GM18868 (cell line): ENCODE results near the gene MRFAP1.
"Not testable (repeated sequence)": the region's sequence is repeated elsewhere in the genome, so short reads cannot be mapped to it uniquely, and the experiment has no call there.

Source experiments
- ATAC-seq: cut with Tn5 transposase; IDR thresholded peaks from one replicate; pipeline ENCODE4 v1.9.1; 2021; ENCODE audit warnings: mild to moderate bottlenecking, moderate library complexity; ENCODE audit not compliant: unreplicated experiment

The MRFAP1 gene

DNA sequence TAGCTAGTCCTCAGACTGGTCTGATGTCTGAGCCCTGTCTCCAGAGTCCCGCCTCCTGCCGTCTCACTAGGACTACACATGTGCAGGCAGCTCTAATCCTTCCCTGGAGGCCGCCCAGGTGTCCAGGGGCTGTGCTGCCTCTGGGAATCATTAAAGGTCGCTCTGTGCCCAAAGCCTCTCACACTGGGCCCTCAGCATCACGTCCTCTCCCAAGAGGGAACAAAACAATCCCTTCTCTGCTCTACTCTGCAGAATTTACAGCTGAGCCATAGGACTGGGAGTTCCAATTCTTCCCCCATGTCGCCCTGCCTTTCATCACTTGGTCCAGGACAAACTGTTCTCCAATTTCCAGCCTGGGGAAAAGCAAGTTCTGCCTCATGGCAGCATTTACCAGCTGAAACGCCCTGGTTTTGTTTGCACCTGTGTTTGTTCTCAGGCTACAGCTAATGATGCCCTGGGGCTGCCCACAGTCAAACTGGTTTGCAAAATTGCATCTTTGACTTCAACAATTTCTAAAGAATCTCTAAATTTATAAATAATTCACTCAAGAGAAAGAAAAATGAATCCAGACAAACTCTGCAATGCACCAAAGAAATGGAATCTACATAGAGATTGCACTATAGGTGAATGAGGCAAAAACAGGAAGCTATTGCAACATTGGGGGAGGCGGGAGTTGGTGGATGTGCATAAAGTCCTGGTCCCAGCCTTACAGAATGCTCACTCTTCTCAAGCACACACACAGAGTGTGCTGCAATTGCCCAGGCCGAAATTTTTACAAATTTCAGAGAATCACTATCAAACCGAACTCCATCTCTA, 7.2 kb upstream of the MRFAP1 start:
- no peak for ATAC-seq

DNA sequence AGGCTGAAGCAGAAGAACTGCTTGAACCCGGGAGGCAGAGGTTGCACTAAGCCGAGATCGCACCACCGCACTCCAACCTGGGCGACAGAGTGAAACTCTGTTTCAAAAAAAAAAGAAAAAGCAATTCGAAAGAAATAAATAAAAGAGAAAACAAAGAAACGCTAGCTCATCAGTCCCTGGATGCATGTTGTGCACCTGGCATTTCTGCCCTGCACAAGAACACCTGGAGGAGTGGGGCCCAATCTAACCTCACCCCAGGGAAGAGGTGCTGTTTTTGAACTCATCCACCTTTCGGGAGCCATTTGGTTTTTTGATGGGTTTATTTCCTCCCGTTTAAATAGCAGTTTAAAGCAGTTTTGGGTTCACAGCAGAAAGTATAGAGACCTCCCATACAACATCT, 5.7 kb upstream of the MRFAP1 start:
- no peak for ATAC-seq

DNA sequence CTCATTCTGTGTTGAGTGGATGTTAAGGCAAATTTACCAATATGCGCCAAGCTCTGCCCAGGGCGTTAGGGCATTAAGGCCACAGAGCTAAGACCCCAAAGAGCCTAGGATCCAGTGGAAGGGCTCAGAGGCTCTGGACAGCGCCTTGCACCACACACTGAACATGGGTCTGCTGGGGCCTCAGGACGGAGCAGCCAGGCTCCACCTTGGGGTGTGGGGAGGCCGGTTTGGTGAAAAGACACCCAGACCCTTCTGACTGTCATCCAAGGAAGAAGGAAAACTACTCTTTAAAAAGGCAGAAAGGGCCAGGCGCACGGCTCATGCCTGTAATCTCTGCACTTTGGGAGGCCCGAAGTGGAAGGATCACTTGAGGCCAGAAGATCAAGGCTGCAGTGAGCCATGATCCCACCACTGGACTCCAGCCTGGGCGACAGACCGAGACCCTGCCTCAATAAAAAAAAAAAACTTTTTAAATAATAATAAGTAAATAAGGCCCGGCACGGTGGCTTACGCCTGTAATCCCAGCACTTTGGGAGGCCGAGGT, 1.3 kb upstream of the MRFAP1 start:
- no peak for ATAC-seq

DNA sequence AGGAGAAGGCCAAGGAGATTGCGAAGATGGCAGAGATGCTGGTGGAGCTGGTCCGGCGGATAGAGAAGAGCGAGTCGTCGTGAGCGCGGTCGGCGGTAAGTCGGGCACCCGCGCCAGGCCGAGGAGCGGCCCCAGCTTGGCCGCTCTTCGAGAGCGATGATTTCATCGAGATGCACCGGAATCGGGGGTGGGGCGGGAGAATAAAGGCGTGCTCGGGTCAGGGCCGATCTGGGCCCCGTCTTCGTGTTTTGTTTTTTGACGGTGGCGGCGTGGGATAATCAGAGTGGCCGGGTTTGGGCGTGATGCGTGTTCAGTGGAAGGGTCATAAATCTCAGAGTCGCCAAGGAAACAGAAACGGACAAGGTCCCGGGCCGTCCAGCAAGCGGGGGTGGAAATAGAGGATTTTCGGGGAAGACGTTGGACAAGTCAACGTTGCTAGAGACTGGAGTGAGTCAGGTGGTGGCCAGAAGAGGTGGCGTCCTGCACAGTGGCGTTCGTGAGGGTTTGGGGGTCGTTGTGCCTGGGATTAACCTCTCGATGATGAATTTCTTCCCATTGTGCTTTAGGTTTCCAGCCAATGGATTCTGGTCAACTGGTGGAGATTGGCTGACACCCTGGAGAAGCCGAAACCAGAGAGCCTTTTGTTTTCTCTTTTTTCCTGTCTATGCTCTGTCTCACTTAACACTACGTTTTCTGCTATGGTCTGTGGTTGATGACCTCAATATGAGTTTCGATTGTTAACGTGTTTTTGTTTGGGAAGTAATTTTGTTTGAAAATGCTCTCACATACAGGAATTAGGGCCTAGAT, 882 bp downstream of the MRFAP1 start:
- ATAC-seq: peak; percentile 30

DNA sequence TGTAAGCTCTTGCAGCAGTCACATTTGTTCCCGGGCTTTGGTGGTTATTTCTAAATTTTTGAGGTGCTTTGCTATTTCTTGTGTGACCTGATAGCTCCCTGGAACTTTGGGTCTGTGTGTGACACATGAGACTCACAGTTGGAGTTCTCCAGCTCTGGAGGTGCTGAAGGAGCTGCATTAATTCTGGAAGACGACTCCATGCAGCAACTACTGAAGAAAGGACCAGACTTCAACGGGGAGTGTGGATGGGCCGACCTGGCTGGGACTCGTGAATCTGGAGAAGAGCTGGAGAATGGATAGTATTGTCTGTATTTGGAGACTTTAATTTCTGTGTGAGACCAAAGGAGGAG, 1.5 kb downstream of the MRFAP1 start:
- ATAC-seq: no peak

DNA sequence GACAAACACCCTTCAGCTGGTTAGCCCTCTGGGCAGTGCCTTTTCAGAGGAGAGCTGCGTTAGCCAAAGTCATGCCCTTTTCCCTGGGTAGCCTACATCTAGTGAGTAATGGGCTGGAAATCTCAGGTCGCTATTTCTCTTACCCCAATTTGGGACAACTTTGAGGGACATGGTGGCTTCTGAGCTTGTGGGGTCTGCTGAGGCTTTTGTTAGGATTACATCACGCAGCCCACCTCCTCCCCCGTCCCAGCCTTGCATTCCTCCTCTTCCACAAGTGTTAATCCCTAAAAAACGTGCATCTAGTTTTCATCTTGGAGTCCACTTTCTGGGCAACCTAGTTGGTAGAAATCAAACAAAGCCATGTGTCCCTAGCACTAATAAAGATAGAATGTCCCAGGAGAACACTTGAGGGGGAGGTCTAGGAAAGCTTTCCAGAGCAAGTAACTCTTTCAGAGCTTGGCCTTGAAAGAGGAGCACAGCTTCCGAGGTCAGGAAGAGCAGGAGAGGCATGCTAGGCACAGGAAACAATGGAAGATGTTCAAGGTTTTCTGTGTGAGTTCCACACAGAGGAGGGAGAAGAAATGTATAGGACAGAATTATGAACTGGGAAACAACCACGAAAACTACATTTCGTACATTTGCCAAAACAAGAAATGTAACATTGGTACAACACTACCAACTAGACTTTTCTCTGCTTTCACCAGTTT, 2.8 kb downstream of the MRFAP1 start:
- no peak for ATAC-seq

DNA sequence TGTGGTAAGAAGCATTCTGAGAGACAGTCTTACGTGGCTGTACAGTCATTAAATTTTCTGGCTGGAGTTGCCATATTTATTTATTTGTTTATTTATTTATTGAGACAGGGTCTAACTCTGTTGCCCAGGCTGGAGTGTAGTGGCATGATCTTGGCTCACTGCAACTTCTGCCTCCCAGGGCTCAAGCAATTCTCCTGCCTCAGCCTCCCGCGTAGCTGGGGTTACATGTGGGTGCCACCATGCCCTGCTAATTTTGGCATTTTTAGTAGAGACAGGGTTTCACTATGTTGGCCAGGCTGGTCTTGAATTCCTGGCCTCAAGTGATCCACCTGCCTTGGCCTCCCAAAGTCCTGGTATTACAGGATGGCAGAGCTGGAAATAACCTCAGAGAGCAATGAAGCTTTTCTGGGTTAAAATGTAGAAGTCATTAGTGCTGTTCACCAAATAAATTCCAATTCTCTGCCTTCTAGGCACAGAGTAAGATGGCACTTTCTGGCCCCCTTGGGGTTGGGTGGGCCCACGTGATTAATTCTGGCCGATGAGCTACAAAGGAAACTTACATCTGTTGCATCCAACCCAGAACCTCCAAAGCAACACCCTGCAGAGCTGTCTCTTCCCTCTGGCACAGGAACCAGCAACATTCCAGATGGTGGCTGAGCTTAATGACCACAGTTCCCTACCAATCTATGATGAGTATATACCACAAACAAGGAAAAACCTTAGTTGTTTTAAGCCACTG, 4.5 kb downstream of the MRFAP1 start:
- no peak for ATAC-seq

DNA sequence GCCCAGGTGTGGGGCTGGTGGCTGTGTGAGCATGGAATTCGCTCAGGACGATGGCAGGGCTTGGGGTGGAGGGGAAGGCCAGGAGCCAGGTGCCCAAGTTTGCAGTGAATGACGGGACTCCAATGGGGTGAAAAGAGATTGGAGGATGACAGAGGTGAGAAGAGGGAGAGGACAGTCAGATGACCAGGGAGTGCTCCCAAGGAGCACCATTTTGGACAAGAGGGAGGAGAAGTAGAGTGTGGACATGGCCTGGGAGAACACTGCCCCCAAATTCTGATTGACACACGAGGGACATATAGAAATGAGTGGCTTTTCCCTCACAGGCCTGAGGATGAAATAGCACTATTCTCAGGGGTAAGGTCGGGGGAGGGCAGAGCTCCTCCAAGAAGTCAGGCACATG, 6.7 kb downstream of the MRFAP1 start:
- no peak for ATAC-seq

DNA sequence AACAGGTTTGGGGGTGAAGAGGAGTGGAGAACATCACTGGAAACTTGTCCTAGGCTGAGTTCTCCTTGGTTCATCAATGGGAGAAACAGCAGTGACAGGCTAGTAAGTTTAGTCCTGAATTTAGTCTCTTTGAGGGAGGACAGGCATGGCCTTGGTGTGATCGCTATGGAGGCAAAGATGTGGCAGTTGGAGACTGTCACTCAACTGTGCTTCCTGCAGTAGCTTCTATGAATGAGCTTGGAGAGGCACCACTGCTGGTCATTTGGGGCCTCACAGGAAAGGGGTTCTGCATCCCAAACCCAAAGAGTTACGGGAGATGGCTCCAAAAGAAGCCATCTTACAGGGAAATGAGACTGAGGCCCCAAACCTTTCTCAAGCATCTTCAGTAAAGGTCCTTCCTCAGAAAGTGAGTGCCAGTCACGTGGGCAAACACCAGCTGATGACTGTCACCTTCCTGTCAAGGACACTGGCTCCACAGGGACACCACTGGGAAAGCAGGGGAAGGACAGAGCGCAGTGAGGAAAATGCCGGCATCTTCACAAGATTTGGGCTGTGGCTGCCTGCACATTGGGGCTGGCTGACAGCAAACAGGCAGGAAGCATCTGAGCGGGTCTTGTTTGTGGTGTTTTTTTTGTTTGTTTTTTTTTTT, 7.2 kb downstream of the MRFAP1 start:
- no peak for ATAC-seq

DNA sequence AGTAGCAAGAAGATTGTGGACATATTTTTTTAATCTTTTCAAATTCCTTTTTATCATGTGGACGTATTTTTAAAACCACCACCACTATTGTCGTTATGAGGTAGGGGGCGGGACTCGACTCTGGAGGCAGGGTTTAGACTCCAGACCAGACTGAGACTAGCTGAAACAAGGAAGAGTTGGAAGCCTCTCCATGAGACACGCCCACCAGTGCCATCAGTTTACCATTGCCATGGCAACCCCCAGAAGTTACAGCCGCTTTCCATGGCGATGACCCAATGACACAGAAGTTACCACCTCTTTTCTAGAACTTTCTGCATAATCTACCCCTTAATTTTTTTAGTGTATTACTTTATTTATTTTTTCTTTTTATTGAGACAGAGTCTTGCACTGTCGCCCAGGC, 8.7 kb downstream of the MRFAP1 start:
- no peak for ATAC-seq

DNA sequence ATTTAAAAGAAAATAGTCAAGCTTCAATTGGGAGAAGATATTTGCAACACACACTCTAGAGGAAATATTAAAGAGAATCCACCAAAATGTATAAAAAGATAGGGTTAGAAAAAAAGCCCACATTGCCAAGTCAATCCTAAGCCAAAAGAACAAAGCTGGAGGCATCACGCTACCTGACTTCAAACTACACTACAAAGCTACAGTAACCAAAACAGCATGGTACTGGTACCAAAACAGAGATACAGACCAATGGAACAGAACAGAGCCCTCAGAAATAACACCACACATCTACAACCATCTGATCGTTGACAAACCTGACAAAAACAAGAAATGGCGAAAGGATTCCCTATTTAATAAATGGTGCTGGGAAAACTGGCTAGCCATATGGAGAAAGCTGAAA, 13.7 kb downstream of the MRFAP1 start:
- not testable (repeated sequence) for ATAC-seq

DNA sequence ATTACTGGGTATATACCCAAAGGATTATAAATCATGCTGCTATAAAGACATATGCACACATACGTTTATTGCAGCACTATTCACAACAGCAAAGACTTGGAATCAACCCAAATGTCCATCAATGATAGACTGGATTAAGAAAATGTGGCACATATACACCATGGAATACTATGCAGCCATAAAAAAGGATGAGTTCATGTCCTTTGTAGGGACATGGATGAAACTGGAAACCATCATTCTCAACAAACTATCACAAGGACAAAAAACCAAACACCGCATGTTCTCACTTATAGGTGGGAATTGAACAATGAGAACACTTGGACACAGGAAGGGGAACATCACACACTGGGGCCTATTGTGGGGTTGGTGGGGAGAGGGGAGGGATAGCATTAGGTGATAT, 14.8 kb downstream of the MRFAP1 start:
- not testable (repeated sequence) for ATAC-seq

DNA sequence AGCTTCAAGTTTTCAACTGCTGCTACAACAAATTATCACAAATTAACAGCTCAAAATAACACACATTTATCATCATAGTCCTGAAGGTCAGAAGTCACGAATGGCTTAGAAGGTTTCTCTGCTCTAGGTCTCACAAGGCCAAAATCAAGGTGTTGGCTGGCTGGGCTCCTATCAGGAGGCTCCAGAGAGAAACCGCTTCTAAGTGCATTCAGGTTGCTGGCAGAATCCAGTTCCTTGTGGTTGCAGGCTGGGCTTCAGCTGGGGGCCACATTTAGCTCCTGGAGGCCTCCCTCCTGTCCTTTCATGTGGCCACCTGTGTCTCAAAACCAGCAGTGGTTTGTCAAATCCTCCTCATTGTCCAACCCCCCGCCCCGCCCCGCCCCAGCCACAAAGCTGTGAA, 15.4 kb downstream of the MRFAP1 start:
- no peak for ATAC-seq

DNA sequence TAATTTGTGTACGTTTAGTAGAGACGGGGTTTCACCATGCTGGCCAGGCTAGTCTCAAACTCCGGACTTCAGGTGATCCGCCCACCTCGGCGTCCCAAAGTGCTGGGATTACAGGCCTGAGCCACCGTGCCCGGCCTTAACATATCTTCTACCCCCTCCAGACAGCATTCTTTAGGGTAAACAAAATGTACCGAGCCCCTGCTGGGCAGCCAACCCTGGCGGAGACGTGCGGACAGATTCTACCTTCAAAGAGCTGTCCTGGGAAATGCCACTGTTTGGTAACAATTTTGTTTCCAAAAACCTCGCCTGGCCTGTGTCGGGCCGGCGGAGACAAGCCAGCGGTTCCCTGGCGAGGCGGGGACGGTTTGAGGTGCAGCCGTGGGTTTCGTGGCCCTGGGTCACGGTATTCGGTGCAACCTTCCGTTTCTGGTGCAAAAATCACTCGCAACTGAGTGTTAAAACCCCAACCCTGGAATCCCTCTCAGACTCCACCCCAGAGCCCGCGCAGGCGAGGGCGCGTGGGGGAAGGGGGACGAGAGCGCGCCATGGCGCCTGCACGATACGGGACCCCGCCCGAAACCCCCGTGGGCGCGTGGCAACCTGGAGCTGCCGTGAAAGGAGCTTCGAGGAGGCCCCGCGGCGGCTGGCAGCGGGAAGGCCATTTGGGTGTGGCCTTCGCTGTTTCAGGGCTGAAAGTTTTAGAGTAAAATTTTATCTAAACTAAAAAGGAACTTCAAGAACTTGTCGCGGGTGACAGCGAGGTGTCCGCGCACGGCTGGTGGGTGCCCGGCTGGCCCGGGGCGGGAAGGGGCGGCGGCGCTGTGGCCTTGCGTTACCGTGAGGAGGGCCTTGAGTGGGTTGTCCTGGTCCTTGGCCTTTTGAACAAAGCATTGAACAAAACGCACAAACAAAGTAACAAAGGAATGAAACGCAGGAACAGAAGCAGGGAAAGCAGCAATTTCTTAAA, 17.0 kb downstream of the MRFAP1 start:
- no peak for ATAC-seq

DNA sequence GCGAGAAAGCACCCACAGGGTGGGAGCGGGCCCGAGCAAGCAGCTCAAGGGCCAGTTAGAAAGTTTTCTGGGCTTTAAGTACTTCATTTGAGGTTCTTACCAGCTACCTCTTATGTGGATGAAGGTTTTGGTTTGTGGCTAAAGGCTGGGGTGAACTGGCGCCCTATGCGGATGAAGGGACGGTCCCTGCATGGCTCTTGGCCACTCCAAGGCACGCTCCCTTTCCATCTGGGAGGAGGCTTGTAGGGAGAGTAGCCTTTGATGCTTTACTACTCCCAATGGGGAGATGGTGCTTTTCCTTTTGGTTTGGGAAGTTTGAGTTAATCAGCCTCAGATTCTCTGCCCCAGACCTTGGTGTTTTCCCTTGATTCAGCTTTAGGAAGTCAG, 17.7 kb downstream of the MRFAP1 start:
- no peak for ATAC-seq

DNA sequence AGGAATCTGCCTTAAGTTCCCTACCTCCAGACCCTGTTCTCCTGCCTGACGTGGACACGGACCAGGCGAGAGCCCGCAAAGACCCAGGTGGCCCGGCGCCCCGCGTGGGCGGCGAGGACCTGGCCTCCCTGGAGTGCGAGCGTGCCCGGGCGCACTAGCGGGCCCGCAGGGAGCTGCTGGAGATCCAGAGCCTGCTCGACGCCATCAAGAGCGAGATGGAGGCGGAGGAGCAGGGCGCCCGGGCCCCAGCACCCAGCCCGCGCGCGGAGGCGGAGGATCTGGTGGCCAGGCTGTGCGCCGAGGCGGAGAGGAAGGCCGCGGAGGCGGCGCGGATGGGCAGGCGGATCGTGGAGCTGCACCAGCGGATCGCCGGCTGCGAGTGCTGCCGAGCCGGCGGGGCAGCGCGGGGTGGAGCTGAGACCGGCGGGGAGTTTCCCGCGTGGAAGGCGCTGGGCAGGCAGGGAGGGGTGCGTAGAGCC, 18.2 kb downstream of the MRFAP1 start:
- peak; percentile 60 for ATAC-seq

DNA sequence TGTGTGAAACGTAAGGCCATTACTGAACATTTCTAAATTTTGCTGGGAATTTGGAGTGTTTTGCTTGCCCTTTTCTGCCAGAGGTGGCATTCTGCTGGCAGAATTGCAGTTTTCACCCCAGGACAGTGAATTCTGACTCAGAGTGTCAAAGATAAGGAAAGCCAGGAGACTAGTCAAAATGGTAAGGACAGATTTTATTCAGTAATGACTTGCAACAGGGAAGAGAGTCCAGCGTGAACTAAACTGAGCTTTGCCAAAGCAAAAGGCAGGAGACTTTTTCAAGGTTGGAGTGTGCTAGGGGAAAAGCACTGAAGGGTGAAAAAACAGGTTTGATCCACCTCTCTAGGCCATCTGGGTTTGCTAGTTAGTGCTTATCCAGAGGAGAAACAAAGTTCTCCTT, 19.4 kb downstream of the MRFAP1 start:
- ATAC-seq: no peak

DNA sequence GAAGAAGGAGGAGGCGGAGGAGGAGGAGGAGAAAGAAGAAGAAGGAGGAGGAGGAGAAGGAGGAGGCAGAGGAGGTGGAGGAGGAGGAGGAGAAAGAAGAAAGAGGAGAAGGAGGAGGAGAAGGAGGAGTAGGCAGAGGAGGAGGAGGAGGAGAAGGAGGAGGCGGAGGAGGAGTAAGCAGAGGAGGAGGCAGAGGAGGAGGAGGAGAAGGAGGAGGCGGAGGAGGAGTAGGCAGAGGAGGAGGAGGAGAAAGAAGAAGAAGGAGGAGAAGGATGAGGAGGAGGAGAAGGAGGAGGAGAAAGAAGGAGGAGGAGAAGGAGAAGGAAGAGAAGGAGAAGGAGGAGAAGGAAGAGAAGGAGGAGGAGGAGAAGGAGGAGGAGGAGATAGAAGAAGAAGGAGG, 19.9 kb downstream of the MRFAP1 start:
- no peak for ATAC-seq

DNA sequence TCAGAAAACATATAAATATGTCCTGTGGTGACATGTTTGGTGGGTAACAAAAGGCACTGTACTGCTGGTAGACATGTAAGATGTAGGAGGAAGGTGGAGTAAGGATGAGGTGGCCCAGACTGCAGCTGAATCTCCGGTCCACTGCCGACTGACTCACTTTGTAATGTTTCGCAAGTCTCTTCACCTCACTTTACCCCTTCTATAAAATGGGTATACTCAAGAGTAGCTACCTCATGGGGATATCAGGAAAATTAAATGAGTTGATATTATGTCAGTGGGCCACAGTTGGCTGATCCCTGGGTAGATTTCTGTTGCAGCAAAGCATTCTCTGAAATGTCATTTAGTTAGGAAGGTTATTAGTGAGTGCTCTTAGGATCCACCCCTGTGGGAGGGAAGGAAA, 22.1 kb downstream of the MRFAP1 start:
- no peak for ATAC-seq
